K562 (cell line): ENCODE data around the gene SLC10A1. TPM values are rescaled to one million over a fixed set of nuclear protein-coding genes. Genes with fewer than 3 reads are reported as not detected.

ENCODE experiments used
- HEY1 ChIP-seq: fragments of 250-450 bp; sonication (Bioruptor Pico); IDR thresholded peaks from 2 replicates; pipeline ENCODE4 v1.5.0; 2020; ENCODE audit warnings: mild to moderate bottlenecking, moderate library complexity, borderline replicate concordance
- MED1 ChIP-seq: sonication (generic); formaldehyde crosslinking; IDR thresholded peaks from 2 replicates; pipeline ENCODE4 v1.8.1; 2023; ENCODE audit warnings: missing genetic modification reagents, borderline replicate concordance
- ZFP36 ChIP-seq: fragments of 150-350 bp; IDR thresholded peaks from 2 replicates; pipeline ENCODE4 v1.6.1; 2018; ENCODE audit warnings: low read length, low read depth; ENCODE audit not compliant: partially characterized antibody
- polyA plus RNA-seq, 8 experiments: library from polyadenylated mRNA; depleted of rRNA in 4 of 8; stranded (reverse) in 5 of 8; unstranded in 3 of 8; fragments of >200 nt; fragmentation: Nextera tagmentation in 2 of 8; fragmentation: Illumina TruSeq in 1 of 8; extraction: Ambion mirVana in 2 of 8; extraction: Trizol in 1 of 8; gene quantifications; 2 replicates each; pipeline versions ENCODE4 v1.2.1 to v1.2.3, GENCODE V29; 2011 to 2014; ENCODE audit warnings: inconsistent platforms in 1 of 8, missing spikeins in 1 of 8
- total RNA-seq, 7 experiments: library from RNA; depleted of rRNA in 6 of 7; stranded (reverse); fragments of >200 nt in 6 of 7; fragmentation: Illumina TruSeq in 2 of 7; extraction: Trizol in 2 of 7; gene quantifications; 2 replicates each; pipeline versions ENCODE4 v1.2.1 to v1.2.3, GENCODE V29; 2011 to 2021; ENCODE audit warnings: low replicate concordance in 1 of 7
- TF ChIP-seq, protein P1 (sequence below): sonication (generic); formaldehyde crosslinking; IDR thresholded peaks from 2 replicates; pipeline ENCODE4 v1.8.1; 2022; ENCODE audit warnings: missing genetic modification reagents
- TF ChIP-seq, protein P2 (sequence below), 2 experiments: IDR thresholded peaks; 2 replicates each; pipeline ENCODE4 v1.6.1; 2011; ENCODE audit warnings: borderline replicate concordance in 1 of 2, control low read depth in 1 of 2, low read depth in 1 of 2, low read length in 1 of 2, mild to moderate bottlenecking in 1 of 2, mixed read lengths in 1 of 2, moderate library complexity in 1 of 2; ENCODE audit not compliant: insufficient read depth in 1 of 2, insufficient read length in 1 of 2, poor library complexity in 1 of 2, severe bottlenecking in 1 of 2; ENCODE audit errors: extremely low read depth in 1 of 2
- TF ChIP-seq, protein P3 (sequence below): sonication (generic); formaldehyde crosslinking; IDR thresholded peaks from 2 replicates; pipeline ENCODE4 v1.8.1; 2023; ENCODE audit warnings: mild to moderate bottlenecking, missing genetic modification reagents, moderate library complexity

SLC10A1 gene
- total and polyA plus RNA-seq, 9 of the 15 experiments (the other 6 are each of a cell fraction or from before 2014, with no cell fraction given) = not detected

DNA sequence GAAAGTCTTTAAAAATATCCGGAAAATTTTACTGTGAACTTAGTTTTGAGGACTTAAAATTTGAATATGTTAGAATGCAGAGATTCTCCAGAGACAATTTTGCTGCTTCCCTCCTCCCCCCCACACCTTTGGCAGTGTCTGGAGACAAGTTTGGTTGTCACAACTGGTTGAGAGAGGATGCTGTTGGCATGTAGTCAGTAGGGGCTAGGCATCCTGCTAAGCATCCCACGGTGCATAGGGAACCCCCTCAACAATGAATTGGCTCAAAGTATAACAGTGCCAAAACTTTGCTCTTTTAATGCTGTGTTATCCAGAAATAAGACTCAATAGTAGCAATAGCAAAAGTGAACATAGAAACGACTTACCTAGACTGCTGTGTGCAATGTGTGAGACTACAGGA, 26.5 kb downstream of the SLC10A1 start (continued):
- TF ChIP-seq, protein P1, sequence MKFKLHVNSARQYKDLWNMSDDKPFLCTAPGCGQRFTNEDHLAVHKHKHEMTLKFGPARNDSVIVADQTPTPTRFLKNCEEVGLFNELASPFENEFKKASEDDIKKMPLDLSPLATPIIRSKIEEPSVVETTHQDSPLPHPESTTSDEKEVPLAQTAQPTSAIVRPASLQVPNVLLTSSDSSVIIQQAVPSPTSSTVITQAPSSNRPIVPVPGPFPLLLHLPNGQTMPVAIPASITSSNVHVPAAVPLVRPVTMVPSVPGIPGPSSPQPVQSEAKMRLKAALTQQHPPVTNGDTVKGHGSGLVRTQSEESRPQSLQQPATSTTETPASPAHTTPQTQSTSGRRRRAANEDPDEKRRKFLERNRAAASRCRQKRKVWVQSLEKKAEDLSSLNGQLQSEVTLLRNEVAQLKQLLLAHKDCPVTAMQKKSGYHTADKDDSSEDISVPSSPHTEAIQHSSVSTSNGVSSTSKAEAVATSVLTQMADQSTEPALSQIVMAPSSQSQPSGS = no peak
- no peak for TF ChIP-seq HEY1
- TF ChIP-seq, protein P2, sequence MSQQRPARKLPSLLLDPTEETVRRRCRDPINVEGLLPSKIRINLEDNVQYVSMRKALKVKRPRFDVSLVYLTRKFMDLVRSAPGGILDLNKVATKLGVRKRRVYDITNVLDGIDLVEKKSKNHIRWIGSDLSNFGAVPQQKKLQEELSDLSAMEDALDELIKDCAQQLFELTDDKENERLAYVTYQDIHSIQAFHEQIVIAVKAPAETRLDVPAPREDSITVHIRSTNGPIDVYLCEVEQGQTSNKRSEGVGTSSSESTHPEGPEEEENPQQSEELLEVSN (IDR thresholded peaks at IDR 0.05; ENCODE audit: borderline replicate concordance in 1 of 2, extremely low read depth in 1 of 2, insufficient read depth in 1 of 2, insufficient read length in 1 of 2, low read depth in 1 of 2, low read length in 1 of 2, poor library complexity in 1 of 2, severe bottlenecking in 1 of 2) = no peak
- no peak for TF ChIP-seq MED1 (CRISPR knock-in tag)
- TF ChIP-seq, protein P3, sequence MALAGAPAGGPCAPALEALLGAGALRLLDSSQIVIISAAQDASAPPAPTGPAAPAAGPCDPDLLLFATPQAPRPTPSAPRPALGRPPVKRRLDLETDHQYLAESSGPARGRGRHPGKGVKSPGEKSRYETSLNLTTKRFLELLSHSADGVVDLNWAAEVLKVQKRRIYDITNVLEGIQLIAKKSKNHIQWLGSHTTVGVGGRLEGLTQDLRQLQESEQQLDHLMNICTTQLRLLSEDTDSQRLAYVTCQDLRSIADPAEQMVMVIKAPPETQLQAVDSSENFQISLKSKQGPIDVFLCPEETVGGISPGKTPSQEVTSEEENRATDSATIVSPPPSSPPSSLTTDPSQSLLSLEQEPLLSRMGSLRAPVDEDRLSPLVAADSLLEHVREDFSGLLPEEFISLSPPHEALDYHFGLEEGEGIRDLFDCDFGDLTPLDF (CRISPR knock-in tag) = no peak
- no peak for TF ChIP-seq ZFP36
